Panc1 (cell line): ENCODE measurements around the gene TRERF1. TPM values are rescaled to one million over a fixed set of nuclear protein-coding genes. Genes with fewer than 3 reads are reported as not detected.

Experiments
- ATAC-seq: fragments of 200-7000 bp; cut with Tn5 transposase; 2 replicates; pipeline ENCODE4 v1.9.1; 2020; ENCODE audit warnings: mild to moderate bottlenecking, moderate library complexity
- BruUV-seq: library from RNA; stranded (reverse); fragments of 400-500 nt; replicated peaks from 2 replicates; lab custom pipeline; 2021; lab: Mats Ljungman, UMichigan
- CTCF ChIA-PET: fragments of 300-600 bp; sonication (Branson Sonifier 250); formaldehyde crosslinking; loops from one replicate; lab custom pipeline; 2022; ENCODE audit warnings: antibody characterized with exemption; lab: Charles Lee
- POLR2A ChIA-PET: fragments of 300-600 bp; sonication (Branson Sonifier 250); formaldehyde crosslinking; loops from one replicate; lab custom pipeline; 2022; ENCODE audit warnings: antibody characterized with exemption; lab: Charles Lee
- DNase-seq: peaks from one replicate; pipeline ENCODE4 v3.0.0-alpha.2; 2010; ENCODE audit warnings: low read depth, low spot score
- H3K27ac ChIP-seq: 2 replicates; pipeline ENCODE4 v1.5.1; 2011; ENCODE audit warnings: mild to moderate bottlenecking, low read length, inconsistent platforms
- H3K27me3 ChIP-seq: fragments of 200-500 bp; sonication (Bioruptor generic); 2 replicates; pipeline ENCODE4 v1.6.0; 2014; ENCODE audit warnings: low read length, inconsistent platforms; ENCODE audit not compliant: control insufficient read depth, insufficient read depth
- H3K36me3 ChIP-seq: fragments of 200-500 bp; sonication (Bioruptor generic); 2 replicates; pipeline ENCODE4 v1.5.1; 2014; ENCODE audit warnings: inconsistent platforms, mild to moderate bottlenecking, low read length, moderate library complexity; ENCODE audit not compliant: control insufficient read depth, insufficient read depth
- H3K4me1 ChIP-seq: 2 replicates; pipeline ENCODE4 v1.5.1; 2011; ENCODE audit warnings: inconsistent platforms, mild to moderate bottlenecking, low read length, moderate library complexity; ENCODE audit not compliant: control insufficient read depth, insufficient read depth
- H3K4me3 ChIP-seq, 2 experiments: 2 replicates each; pipeline ENCODE4 v1.5.1; 2011 to 2012; ENCODE audit warnings: low read depth in 2 of 2, low read length in 2 of 2, mild to moderate bottlenecking in 2 of 2, inconsistent platforms in 1 of 2, moderate library complexity in 1 of 2
- H3K9me3 ChIP-seq: fragments of 200-500 bp; sonication (Bioruptor generic); 2 replicates; pipeline ENCODE4 v1.5.1; 2014; ENCODE audit warnings: low read depth, mild to moderate bottlenecking, inconsistent platforms, low read length, moderate library complexity; ENCODE audit not compliant: control insufficient read depth, insufficient read depth
- in situ Hi-C: cut with HindIII; loops from 2 replicates; pipeline ENCODE4 v1.10.0; 2016; ENCODE audit warnings: low sequenced_read_pairs, low pct_unique_long_range_greater_than_20kb
- intact Hi-C: fragments of 100-400 bp; cut with micrococcal nuclease; formaldehyde crosslinking; loops from one replicate; pipeline ENCODE4 v1.10.0; 2022; ENCODE audit not compliant: unreplicated experiment
- total RNA-seq: library from RNA; stranded (reverse); gene quantifications from one replicate; pipeline ENCODE4 v1.2.1, GENCODE V29; 2021; ENCODE audit not compliant: unreplicated experiment
- TF ChIP-seq, protein P1 (sequence below), 2 experiments: IDR thresholded peaks; 2 replicates each; pipeline ENCODE4 v1.6.1; 2011 to 2012; ENCODE audit warnings: low read depth in 2 of 2, control low read depth in 1 of 2, low read length in 1 of 2, mild to moderate bottlenecking in 1 of 2, moderate library complexity in 1 of 2; ENCODE audit not compliant: insufficient read depth in 1 of 2
- TF ChIP-seq, protein P2 (sequence below): fragments of 450-650 bp; IDR thresholded peaks from 2 replicates; pipeline ENCODE4 v1.5.1; 2017; ENCODE audit warnings: mild to moderate bottlenecking

Gene TRERF1
- total RNA-seq, 1 experiment from 2014 or later, result 30.6 TPM

DNA sequence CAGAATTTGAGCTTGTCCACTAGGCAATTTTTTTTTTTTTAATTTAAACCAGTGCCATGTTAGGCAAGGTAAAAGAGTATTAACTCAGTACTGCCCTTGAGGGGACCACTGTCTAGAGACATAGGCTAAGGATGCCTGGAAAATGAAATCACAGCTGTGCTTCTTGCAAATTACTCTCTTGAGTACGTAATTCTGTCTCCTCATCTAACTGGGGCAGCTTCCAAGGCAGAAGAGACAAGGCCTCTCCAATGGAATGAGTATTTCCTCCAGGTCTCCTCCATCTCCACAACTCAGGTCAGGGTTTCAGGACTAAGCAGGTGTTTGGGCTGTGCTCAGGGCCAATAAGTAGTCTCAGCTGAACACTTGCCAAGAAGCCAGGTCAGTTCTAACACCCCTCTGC lies 200.2 kb downstream of the TRERF1 start:
- CTCF ChIA-PET, result no interaction called here
- in situ Hi-C loops (no loop called here), intact Hi-C loops (no loop called here)
- peak overlapping the region; percentile 44; the same call in 1 of the 2 replicates for H3K27ac ChIP-seq
- POLR2A ChIA-PET, result no interaction called here
- ATAC-seq (no peak), DNase-seq (no peak)
- BruUV-seq, result no TSS peak
- no peak overlapping the region for H3K4me3 ChIP-seq
- no peaks in the 10 kb centered on the region for H3K9me3 ChIP-seq
- H3K27me3 ChIP-seq, result no peaks in the 10 kb centered on the region
- TF ChIP-seq, protein P1, sequence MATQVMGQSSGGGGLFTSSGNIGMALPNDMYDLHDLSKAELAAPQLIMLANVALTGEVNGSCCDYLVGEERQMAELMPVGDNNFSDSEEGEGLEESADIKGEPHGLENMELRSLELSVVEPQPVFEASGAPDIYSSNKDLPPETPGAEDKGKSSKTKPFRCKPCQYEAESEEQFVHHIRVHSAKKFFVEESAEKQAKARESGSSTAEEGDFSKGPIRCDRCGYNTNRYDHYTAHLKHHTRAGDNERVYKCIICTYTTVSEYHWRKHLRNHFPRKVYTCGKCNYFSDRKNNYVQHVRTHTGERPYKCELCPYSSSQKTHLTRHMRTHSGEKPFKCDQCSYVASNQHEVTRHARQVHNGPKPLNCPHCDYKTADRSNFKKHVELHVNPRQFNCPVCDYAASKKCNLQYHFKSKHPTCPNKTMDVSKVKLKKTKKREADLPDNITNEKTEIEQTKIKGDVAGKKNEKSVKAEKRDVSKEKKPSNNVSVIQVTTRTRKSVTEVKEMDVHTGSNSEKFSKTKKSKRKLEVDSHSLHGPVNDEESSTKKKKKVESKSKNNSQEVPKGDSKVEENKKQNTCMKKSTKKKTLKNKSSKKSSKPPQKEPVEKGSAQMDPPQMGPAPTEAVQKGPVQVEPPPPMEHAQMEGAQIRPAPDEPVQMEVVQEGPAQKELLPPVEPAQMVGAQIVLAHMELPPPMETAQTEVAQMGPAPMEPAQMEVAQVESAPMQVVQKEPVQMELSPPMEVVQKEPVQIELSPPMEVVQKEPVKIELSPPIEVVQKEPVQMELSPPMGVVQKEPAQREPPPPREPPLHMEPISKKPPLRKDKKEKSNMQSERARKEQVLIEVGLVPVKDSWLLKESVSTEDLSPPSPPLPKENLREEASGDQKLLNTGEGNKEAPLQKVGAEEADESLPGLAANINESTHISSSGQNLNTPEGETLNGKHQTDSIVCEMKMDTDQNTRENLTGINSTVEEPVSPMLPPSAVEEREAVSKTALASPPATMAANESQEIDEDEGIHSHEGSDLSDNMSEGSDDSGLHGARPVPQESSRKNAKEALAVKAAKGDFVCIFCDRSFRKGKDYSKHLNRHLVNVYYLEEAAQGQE (IDR thresholded peaks at IDR 0.05; ENCODE audit: insufficient read depth in 1 of 2, low read depth in 2 of 2, low read length in 1 of 2), result no peak
- TF ChIP-seq, protein P2, sequence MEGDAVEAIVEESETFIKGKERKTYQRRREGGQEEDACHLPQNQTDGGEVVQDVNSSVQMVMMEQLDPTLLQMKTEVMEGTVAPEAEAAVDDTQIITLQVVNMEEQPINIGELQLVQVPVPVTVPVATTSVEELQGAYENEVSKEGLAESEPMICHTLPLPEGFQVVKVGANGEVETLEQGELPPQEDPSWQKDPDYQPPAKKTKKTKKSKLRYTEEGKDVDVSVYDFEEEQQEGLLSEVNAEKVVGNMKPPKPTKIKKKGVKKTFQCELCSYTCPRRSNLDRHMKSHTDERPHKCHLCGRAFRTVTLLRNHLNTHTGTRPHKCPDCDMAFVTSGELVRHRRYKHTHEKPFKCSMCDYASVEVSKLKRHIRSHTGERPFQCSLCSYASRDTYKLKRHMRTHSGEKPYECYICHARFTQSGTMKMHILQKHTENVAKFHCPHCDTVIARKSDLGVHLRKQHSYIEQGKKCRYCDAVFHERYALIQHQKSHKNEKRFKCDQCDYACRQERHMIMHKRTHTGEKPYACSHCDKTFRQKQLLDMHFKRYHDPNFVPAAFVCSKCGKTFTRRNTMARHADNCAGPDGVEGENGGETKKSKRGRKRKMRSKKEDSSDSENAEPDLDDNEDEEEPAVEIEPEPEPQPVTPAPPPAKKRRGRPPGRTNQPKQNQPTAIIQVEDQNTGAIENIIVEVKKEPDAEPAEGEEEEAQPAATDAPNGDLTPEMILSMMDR, result no peak
- H3K4me1 ChIP-seq, result peaks cover 10% of the 10 kb centered on the region
- peaks cover 17% of the 10 kb centered on the region for H3K36me3 ChIP-seq

DNA sequence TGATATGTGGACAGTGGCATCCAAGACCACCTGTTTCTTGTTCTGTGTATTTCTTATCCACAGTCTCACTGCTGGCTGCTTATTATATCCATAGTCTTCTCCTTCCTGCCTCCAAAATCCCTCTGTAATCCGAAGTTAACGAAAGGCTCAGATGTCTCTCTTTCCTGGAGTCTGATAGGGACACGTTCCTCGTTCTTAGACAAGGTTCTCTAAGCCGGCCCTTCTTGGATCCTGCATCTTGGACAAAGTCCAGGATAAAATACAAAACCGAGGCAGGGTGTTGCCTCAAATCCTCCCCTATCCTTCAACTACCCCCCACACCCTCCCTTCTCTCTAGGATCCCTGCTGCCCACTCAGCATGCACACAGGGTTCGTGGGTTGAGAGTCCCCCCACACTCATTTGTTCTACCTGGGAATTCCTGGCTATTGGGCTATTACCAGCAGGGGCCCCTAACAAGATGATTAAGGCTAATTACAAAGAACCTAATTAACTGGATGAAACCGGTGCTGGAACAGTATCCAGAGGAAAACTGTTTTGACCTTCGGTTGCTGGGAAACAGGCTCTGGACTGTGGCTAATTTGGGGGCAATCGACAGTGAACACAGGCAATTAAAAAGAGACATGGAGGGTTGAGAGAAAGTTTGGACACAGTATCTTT lies 201.3 kb downstream of the TRERF1 start:
- intact Hi-C loops (no loop called here), in situ Hi-C loops (no loop called here)
- Histone ChIP-seq H3K4me3 (no peak overlapping the region), H3K36me3 (peaks cover 17% of the 10 kb centered on the region), H3K9me3 (no peaks in the 10 kb centered on the region), H3K4me1 (peaks cover 10% of the 10 kb centered on the region), H3K27ac (no peak overlapping the region), H3K27me3 (no peaks in the 10 kb centered on the region)
- no TSS peak for BruUV-seq
- DNase-seq (no peak), ATAC-seq (no peak)
- CTCF ChIA-PET, result no interaction called here
- TF ChIP-seq, protein P1 (IDR thresholded peaks at IDR 0.05; ENCODE audit: insufficient read depth in 1 of 2, low read depth in 2 of 2, low read length in 1 of 2), result no peak
- POLR2A ChIA-PET, result no interaction called here
